Activated gamma-delta T cell (primary cell): ENCODE measurements around the gene SLC12A7.
"Not testable (repeated sequence)": the region's sequence is repeated elsewhere in the genome, so short reads cannot be mapped to it uniquely, and the experiment has no call there.

Experiments
- DNase-seq: peaks from one replicate; lab custom pipeline; 2025; lab: John Stamatoyannopoulos, UW
- total RNA-seq, 2 donors: gene quantifications; one replicate each; lab custom pipeline; 2026; lab: John Stamatoyannopoulos, UW

The SLC12A7 gene
- total RNA-seq, result 18.5 to 110 reads per million in 2 donors

- peak; percentile 34 for DNase-seq
Observed at GRCh38 chr5:1111727-1112289, at the start of gene SLC12A7. Gene SLC12A7 (minus strand): TSS chr5:1112063. CDS start chr5:1111991, 72 bp downstream.

GRCh38 chr5:1161108-1161832, 49.4 kb upstream of the SLC12A7 start:
- DNase-seq, result no peak

- DNase-seq, result no peak
Observed at GRCh38 chr5:1159774-1160406, 48.0 kb upstream of the SLC12A7 start.

- DNase-seq, result no peak
Observed at GRCh38 chr5:1159341-1159675, 47.4 kb upstream of the SLC12A7 start.

GRCh38 chr5:1158647-1159340, 46.9 kb upstream of the SLC12A7 start:
- DNase-seq, result no peak

GRCh38 chr5:1157461-1157986, 45.7 kb upstream of the SLC12A7 start:
- DNase-seq, result not testable (repeated sequence)

DNA sequence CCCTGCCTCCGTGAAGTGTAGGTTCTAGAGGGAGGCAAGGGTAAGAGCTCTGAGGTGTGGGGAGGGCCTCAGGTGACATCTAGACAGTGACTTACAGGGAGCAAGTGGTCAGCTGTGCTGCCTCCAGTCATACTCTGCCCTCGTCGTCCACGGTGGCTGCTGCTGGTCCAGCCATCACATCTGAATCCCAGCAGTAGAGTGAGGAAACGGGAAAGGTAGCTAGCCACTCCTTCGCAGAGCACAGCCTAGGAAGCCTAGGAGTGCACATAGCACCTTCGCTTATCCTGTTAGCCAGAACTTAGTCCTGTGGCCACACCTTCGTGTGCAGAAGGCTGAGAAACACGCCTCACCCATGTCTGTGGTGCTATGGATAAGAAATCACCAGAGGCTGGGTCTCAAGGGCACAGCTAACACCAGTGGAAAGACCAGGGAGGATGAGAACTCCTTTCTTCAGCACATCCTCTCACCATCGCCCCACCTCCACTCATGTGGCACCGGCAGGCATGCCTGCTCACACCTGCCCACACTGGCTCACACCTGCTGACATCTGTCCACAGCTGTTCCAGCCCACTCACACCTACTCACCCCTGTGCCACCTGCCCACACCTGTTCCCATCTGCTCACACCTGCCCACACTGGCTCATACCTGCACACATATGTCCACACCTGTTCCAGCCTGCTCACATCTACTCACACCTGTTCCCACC, 45.0 kb upstream of the SLC12A7 start:
- DNase-seq, result no peak

- DNase-seq, result no peak
Observed at GRCh38 chr5:1156033-1156753, 44.3 kb upstream of the SLC12A7 start.

GRCh38 chr5:1155191-1156032, 43.5 kb upstream of the SLC12A7 start:
- peak; percentile 11 for DNase-seq

- DNase-seq, result no peak
Observed at GRCh38 chr5:1153428-1153827, 41.6 kb upstream of the SLC12A7 start.

- DNase-seq, result no peak
Observed at GRCh38 chr5:1152771-1153282, 41.0 kb upstream of the SLC12A7 start.

DNA sequence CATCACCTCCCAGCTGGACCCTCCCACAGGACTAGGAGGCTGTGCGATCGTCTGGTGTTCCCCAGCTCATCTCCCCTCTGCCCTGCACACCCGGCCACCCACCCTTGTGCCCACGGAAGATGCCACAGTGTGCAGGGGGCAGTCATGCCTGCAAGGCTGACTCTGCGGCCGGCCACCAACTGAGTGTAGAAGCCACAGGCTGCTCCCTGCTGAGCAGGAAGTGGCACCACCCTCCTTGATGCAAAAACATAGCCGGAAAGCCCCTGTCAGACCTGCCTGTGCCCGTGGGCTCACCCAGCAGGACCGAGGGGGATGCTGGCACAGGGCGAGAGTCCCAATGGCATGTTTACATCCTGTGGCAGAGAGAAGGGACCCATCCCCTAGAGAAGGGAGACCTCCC, 40.3 kb upstream of the SLC12A7 start:
- no peak for DNase-seq

GRCh38 chr5:1151316-1151715, 39.5 kb upstream of the SLC12A7 start:
- DNase-seq, result no peak

DNA sequence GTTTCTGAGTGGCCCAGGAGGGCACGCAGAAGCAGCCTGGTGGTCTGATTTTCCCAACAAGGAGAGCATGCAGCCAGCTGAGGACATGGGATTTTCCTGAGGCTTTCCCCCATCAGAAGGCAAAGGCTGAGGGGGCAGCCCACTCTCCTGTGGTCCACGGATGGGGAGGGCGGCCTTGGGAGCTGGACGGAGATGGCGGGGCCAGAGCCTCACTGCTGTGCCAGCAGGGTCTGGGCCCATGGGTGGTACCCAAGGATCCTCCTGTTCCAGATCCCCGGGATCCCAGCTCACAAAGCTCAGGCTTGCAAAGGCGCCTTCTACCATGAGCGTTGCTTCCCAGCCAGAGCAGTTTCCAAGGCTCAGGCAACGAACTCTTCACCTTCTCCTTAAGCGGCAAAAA, 39.0 kb upstream of the SLC12A7 start:
- no peak for DNase-seq

- no peak for DNase-seq
Observed at GRCh38 chr5:1144638-1145396, 33.0 kb upstream of the SLC12A7 start.

GRCh38 chr5:1144089-1144488, 32.2 kb upstream of the SLC12A7 start:
- DNase-seq, result no peak

DNA sequence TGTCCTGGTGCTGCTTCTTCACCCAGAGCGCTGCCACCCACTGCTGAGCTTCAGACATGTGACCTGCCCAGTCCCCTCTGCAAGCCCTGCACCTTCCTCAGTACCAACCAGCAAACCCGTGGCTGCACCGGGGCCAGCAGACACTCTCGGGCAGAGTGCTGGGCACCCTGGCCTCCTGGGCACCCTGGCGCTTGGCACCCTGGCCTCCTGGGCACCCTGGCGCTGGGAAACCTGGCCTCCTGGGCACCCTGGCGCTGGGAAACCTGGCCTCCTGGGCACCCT, 31.7 kb upstream of the SLC12A7 start:
- DNase-seq, result no peak

- no peak for DNase-seq
Observed at GRCh38 chr5:1142886-1143669, 31.2 kb upstream of the SLC12A7 start.

DNA sequence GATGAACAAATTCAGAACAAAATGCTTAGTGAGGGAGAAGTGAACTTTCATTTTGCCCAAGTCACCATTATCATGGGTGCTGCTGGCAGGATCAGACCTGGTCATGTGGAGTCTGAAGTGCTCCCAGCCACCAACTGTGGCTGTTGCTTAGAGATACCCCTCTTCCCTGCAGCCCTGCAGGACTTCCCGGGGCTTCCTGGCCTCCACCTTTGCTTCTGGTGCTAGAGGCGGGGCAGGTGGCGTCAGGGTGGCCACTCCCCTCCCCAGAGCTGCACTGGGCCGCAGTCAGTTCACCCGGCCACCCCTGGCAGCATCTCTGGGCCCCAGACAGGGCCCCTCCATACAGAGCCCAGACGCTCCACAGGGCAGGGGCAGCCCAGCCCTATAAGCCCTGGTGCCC, 30.0 kb upstream of the SLC12A7 start:
- no peak for DNase-seq
